B cell (primary cell): ENCODE data around the gene ARAP2. TPM values are rescaled to one million over a fixed set of nuclear protein-coding genes. Genes with fewer than 3 reads are reported as not detected.

Experiments used
- ATAC-seq: fragments of 200-7000 bp; cut with Tn5 transposase; one replicate; pipeline ENCODE4 v1.10.0; 2021; ENCODE audit warnings: low read depth, mild to moderate bottlenecking, moderate number of reproducible peaks, moderate library complexity
- CTCF ChIA-PET: fragments of 350-600 bp; sonication (Branson Sonifier 250); formaldehyde crosslinking; loops from one replicate; lab custom pipeline; 2021; ENCODE audit warnings: antibody characterized with exemption, inconsistent platforms; lab: Charles Lee
- POLR2A ChIA-PET: fragments of 350-600 bp; sonication (Branson Sonifier 250); formaldehyde crosslinking; loops from one replicate; lab custom pipeline; 2021; ENCODE audit warnings: antibody characterized with exemption; lab: Charles Lee
- DNase-seq: peaks from one replicate; pipeline ENCODE4 v3.0.0; 2013
- H2AFZ ChIP-seq: 2 replicates; pipeline ENCODE4 v1.6.1; 2012; ENCODE audit warnings: mild to moderate bottlenecking, low read depth, low read length; ENCODE audit not compliant: insufficient read depth, poor library complexity, severe bottlenecking
- H3K27ac ChIP-seq, 2 donors: 1 replicate in 1 of 2; 2 replicates in 1 of 2; pipeline ENCODE4 v1.5.1; 2012 to 2013; ENCODE audit warnings: low read length in 2 of 2, mild to moderate bottlenecking in 2 of 2, moderate library complexity in 1 of 2
- H3K27me3 ChIP-seq, 4 experiments: fragments of 200-600 bp in 1 of 4; sonication (generic) in 1 of 4; replicated peaks in 1 of 4; 1 replicate in 2 of 4; 2 replicates in 2 of 4; pipeline versions ENCODE4 v1.6.1 to v1.7.0; 2013 to 2016; ENCODE audit warnings: low read length in 3 of 4, mild to moderate bottlenecking in 2 of 4, mixed read lengths in 1 of 4, moderate library complexity in 1 of 4; ENCODE audit not compliant: insufficient read depth in 4 of 4, control insufficient read depth in 3 of 4; ENCODE audit errors: control extremely low read depth in 1 of 4
- H3K36me3 ChIP-seq, 2 experiments: replicated peaks in 1 of 2; 1 replicate in 1 of 2; 2 replicates in 1 of 2; pipeline versions ENCODE4 v1.6.1 to v1.7.1; 2013; ENCODE audit warnings: low read length in 1 of 2; ENCODE audit not compliant: insufficient read depth in 2 of 2, control insufficient read depth in 1 of 2; ENCODE audit errors: control extremely low read depth in 1 of 2, extremely low read depth in 1 of 2
- H3K4me1 ChIP-seq, 2 donors: fragments of 200-600 bp in 1 of 2; sonication (generic) in 1 of 2; 1 replicate in 1 of 2; 2 replicates in 1 of 2; pipeline versions ENCODE4 v1.5.1 to v1.6.1; 2013 to 2017; ENCODE audit warnings: low read length in 2 of 2; ENCODE audit not compliant: control insufficient read depth in 2 of 2, insufficient read depth in 2 of 2
- H3K4me2 ChIP-seq: replicated peaks from 2 replicates; pipeline ENCODE3; 2012; ENCODE audit warnings: mild to moderate bottlenecking, low read depth, low read length; ENCODE audit not compliant: poor library complexity, severe bottlenecking
- H3K4me3 ChIP-seq, 5 experiments: fragments of 200-600 bp in 1 of 5; sonication (generic) in 1 of 5; 1 replicate in 3 of 5; 2 replicates in 2 of 5; pipeline versions ENCODE4 v1.5.1 to v1.7.0; 2011 to 2016; ENCODE audit warnings: low read length in 4 of 5, mild to moderate bottlenecking in 4 of 5, low read depth in 2 of 5, control low read depth in 1 of 5, moderate library complexity in 1 of 5; ENCODE audit not compliant: insufficient read depth in 1 of 5; ENCODE audit errors: control extremely low read depth in 1 of 5, extremely low read depth in 1 of 5
- H3K79me2 ChIP-seq: fragments of 200-600 bp; sonication (generic); one replicate; pipeline ENCODE4 v1.6.0; 2016; ENCODE audit warnings: low read length; ENCODE audit not compliant: control insufficient read depth, insufficient read depth
- H3K9ac ChIP-seq: fragments of 200-600 bp; sonication (generic); 2 replicates; pipeline ENCODE4 v1.6.1; 2017; ENCODE audit warnings: mild to moderate bottlenecking, low read length, moderate library complexity
- H3K9me3 ChIP-seq, 3 donors: one replicate each; pipeline versions ENCODE4 v1.6.1 to v1.7.1; 2013; ENCODE audit warnings: low read length in 2 of 3; ENCODE audit not compliant: control insufficient read depth in 2 of 3, insufficient read depth in 1 of 3; ENCODE audit errors: control extremely low read depth in 1 of 3
- H4K20me1 ChIP-seq: 2 replicates; pipeline ENCODE4 v1.6.0; 2012; ENCODE audit warnings: mild to moderate bottlenecking, low read length; ENCODE audit not compliant: insufficient read depth, control insufficient read depth, poor library complexity, severe bottlenecking
- H3K27ac Mint-ChIP-seq: one replicate; pipeline ENCODE4 v1.8.0; 2021; ENCODE audit warnings: mixed read lengths
- H3K27me3 Mint-ChIP-seq: one replicate; pipeline ENCODE4 v1.8.0; 2021; ENCODE audit warnings: mixed read lengths
- H3K4me1 Mint-ChIP-seq: one replicate; pipeline ENCODE4 v1.8.0; 2021; ENCODE audit warnings: mixed read lengths
- H3K4me3 Mint-ChIP-seq: one replicate; pipeline ENCODE4 v1.8.0; 2021; ENCODE audit warnings: mixed read lengths
- H3K9me3 Mint-ChIP-seq: one replicate; pipeline ENCODE4 v1.8.0; 2022; ENCODE audit warnings: mixed read lengths; ENCODE audit not compliant: insufficient read depth
- EZH2 ChIP-seq: IDR thresholded peaks from 2 replicates; pipeline ENCODE4 v1.6.1; 2012; ENCODE audit warnings: borderline replicate concordance, low read depth, mild to moderate bottlenecking, moderate library complexity, low read length; ENCODE audit not compliant: insufficient read depth, poor library complexity, severe bottlenecking
- WGBS: methylation state at CpG from one replicate; pipeline ENCODE4 v1.1.5; 2013; ENCODE audit warnings: missing lambda C conversion rate; ENCODE audit not compliant: insufficient coverage; 5-methylcytosine and 5-hydroxymethylcytosine counted together
- intact Hi-C: fragments of 100-400 bp; cut with micrococcal nuclease; formaldehyde crosslinking; loops from one replicate; pipeline ENCODE4 v1.10.0; 2022
- polyA plus RNA-seq: library from polyadenylated mRNA; depleted of rRNA; stranded (reverse); fragments of >200 nt; gene quantifications from 2 replicates; pipeline ENCODE4 v1.2.3, GENCODE V29; 2012
- total RNA-seq, 2 donors: library from RNA; stranded (reverse); fragments of 120-200 nt in 1 of 2; gene quantifications; 1 replicate in 1 of 2; 2 replicates in 1 of 2; pipeline versions ENCODE4 v1.2.3 to v1.2.4, GENCODE V29; 2013 to 2022
- TF ChIP-seq, protein P1 (sequence below): fragments of 200-600 bp; IDR thresholded peaks from one replicate; pipeline ENCODE4 v1.8.0; 2022; ENCODE audit warnings: antibody characterized with exemption, mild to moderate bottlenecking

ARAP2 gene
- total and polyA plus RNA-seq, 2 donors (not counting 1 experiment from before 2014, with no cell fraction given) = 13.2 to 88.0 TPM

GRCh38 chr4:36168127-36168878 is 76.0 kb downstream of the ARAP2 start:
- Histone ChIP-seq H3K79me2 (no peaks in the 10 kb centered on the region), H3K36me3 (peaks cover 5 to 35% of the 10 kb centered on the region in 2 experiments), H2AFZ (no peak overlapping the region), H3K27ac (no peak overlapping the region), H3K4me3 (no peak overlapping the region), H3K27me3 (no peaks in the 10 kb centered on the region), H3K9ac (no peak overlapping the region), H3K4me2 (no peak overlapping the region), H3K4me1 (no peaks in the 10 kb centered on the region), H4K20me1 (no peaks in the 10 kb centered on the region), H3K9me3 (no peaks in the 10 kb centered on the region)
- H3K27me3 Mint-ChIP-seq = no peaks in the 10 kb centered on the region
- intact Hi-C loops = no loop called here
- no CpG with 5 or more reads among the region's 6 CpGs for WGBS
- H3K9me3 Mint-ChIP-seq = no peaks in the 10 kb centered on the region
- no peaks in the 10 kb centered on the region for H3K4me1 Mint-ChIP-seq
- ChIA-PET CTCF (no interaction called here), POLR2A (no interaction called here)
- no peak for DNase-seq
- ATAC-seq = no peak
- no peak overlapping the region for H3K27ac Mint-ChIP-seq
- H3K4me3 Mint-ChIP-seq = no peak overlapping the region
- TF ChIP-seq, protein P1, sequence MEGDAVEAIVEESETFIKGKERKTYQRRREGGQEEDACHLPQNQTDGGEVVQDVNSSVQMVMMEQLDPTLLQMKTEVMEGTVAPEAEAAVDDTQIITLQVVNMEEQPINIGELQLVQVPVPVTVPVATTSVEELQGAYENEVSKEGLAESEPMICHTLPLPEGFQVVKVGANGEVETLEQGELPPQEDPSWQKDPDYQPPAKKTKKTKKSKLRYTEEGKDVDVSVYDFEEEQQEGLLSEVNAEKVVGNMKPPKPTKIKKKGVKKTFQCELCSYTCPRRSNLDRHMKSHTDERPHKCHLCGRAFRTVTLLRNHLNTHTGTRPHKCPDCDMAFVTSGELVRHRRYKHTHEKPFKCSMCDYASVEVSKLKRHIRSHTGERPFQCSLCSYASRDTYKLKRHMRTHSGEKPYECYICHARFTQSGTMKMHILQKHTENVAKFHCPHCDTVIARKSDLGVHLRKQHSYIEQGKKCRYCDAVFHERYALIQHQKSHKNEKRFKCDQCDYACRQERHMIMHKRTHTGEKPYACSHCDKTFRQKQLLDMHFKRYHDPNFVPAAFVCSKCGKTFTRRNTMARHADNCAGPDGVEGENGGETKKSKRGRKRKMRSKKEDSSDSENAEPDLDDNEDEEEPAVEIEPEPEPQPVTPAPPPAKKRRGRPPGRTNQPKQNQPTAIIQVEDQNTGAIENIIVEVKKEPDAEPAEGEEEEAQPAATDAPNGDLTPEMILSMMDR = no peak

DNA sequence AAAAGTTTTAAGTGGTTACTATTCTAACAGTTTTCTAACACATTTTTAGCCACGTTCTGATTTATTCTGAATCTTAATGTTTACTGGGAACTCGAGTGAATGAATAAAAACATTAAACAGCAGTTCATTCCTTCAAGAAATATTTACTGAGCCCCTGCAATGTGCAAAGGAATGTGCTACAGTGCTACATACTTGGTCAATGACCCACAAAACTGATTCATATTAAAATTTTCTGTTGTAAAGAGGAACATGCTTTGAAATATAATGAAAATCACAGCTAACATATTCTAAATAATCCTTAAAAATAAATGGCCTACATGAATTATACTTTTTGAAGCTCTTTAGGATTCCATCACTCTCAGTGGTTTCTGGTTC is 78.7 kb downstream of the ARAP2 start:
- intact Hi-C loops = no loop called here
- no peak for TF ChIP-seq EZH2
- TF ChIP-seq, protein P1 = no peak
- Histone ChIP-seq H3K4me1 (no peaks in the 10 kb centered on the region), H3K27me3 (no peaks in the 10 kb centered on the region), H3K4me3 (no peak overlapping the region), H4K20me1 (no peaks in the 10 kb centered on the region), H3K4me2 (no peak overlapping the region), H3K9ac (no peak overlapping the region), H3K9me3 (no peaks in the 10 kb centered on the region), H3K27ac (no peak overlapping the region), H3K79me2 (no peaks in the 10 kb centered on the region), H2AFZ (no peak overlapping the region), H3K36me3 (peaks cover 5 to 49% of the 10 kb centered on the region in 2 experiments)
- ATAC-seq = no peak
- WGBS = no CpG with 5 or more reads among the region's 2 CpGs
- H3K9me3 Mint-ChIP-seq = no peaks in the 10 kb centered on the region
- H3K4me1 Mint-ChIP-seq = no peaks in the 10 kb centered on the region
- H3K4me3 Mint-ChIP-seq = no peak overlapping the region
- H3K27ac Mint-ChIP-seq = no peak overlapping the region
- ChIA-PET CTCF (interaction anchor here (0.9 kb wide), 1 partner anchor 234 kb away, joined by 3 read pairs; no protein-coding TSS in a partner anchor), POLR2A (no interaction called here)
- no peaks in the 10 kb centered on the region for H3K27me3 Mint-ChIP-seq
- no peak for DNase-seq
